ENCODE results near the gene ITK.
"Not testable (repeated sequence)": the region's sequence is repeated elsewhere in the genome, so short reads cannot be mapped to it uniquely, and the experiment has no call there.

The ITK gene

GRCh38 chr5:157172403-157172802 lies 8.2 kb upstream of the ITK start:
- no peak for DNase-seq

GRCh38 chr5:157175071-157175612 lies 5.5 kb upstream of the ITK start:
- no peak for DNase-seq

GRCh38 chr5:157177953-157178352 lies 2.7 kb upstream of the ITK start:
- no peak for DNase-seq

GRCh38 chr5:157178966-157179365 lies 1.7 kb upstream of the ITK start:
- no peak for DNase-seq

- no peak for DNase-seq
Measured at GRCh38 chr5:157182143-157182757, 1.6 kb downstream of the ITK start.

- DNase-seq: no peak
Measured at GRCh38 chr5:157184117-157184670, 3.6 kb downstream of the ITK start.

- DNase-seq: not testable (repeated sequence)
Measured at GRCh38 chr5:157185122-157185521, 4.5 kb downstream of the ITK start.

- no peak for DNase-seq
Measured at GRCh38 chr5:157186309-157187045, 5.8 kb downstream of the ITK start.

GRCh38 chr5:157187046-157187754 lies 6.6 kb downstream of the ITK start:
- DNase-seq: no peak

- DNase-seq: no peak
Measured at GRCh38 chr5:157188270-157188669, 7.6 kb downstream of the ITK start.

GRCh38 chr5:157189223-157189622 lies 8.6 kb downstream of the ITK start:
- DNase-seq: no peak

GRCh38 chr5:157193699-157194424 lies 13.2 kb downstream of the ITK start:
- DNase-seq: no peak

- DNase-seq: no peak
Measured at GRCh38 chr5:157196045-157196444, 15.4 kb downstream of the ITK start.

- DNase-seq: no peak
Measured at GRCh38 chr5:157197086-157197485, 16.4 kb downstream of the ITK start.

GRCh38 chr5:157198277-157198986 lies 17.8 kb downstream of the ITK start:
- no peak for DNase-seq

- DNase-seq: no peak
Measured at GRCh38 chr5:157201857-157202256, 21.2 kb downstream of the ITK start.

- no peak for DNase-seq
Measured at GRCh38 chr5:157203417-157203816, 22.8 kb downstream of the ITK start.

GRCh38 chr5:157204765-157205164 lies 24.1 kb downstream of the ITK start:
- DNase-seq: no peak

- no peak for DNase-seq
Measured at GRCh38 chr5:157205708-157206107, 25.1 kb downstream of the ITK start.

- DNase-seq: not testable (repeated sequence)
Measured at GRCh38 chr5:157210652-157211051, 30.0 kb downstream of the ITK start.

GRCh38 chr5:157212307-157212706 lies 31.7 kb downstream of the ITK start:
- DNase-seq: no peak

All from SHP77 treated with DMSO at 0.1 percent for 48 hours (cell line).